C4-2B (cell line): ENCODE measurements around the gene TRMT10B.

Experiments used
- ZFX ChIP-seq: fragments of 450-650 bp; IDR thresholded peaks from 2 replicates; pipeline ENCODE4 v1.6.1; 2017
- TF ChIP-seq, protein P1 (sequence below): fragments of 450-650 bp; conservative IDR thresholded peaks from 2 replicates; pipeline ENCODE4 v1.5.1; 2017; ENCODE audit warnings: mild to moderate bottlenecking

- TF ChIP-seq, protein P1, sequence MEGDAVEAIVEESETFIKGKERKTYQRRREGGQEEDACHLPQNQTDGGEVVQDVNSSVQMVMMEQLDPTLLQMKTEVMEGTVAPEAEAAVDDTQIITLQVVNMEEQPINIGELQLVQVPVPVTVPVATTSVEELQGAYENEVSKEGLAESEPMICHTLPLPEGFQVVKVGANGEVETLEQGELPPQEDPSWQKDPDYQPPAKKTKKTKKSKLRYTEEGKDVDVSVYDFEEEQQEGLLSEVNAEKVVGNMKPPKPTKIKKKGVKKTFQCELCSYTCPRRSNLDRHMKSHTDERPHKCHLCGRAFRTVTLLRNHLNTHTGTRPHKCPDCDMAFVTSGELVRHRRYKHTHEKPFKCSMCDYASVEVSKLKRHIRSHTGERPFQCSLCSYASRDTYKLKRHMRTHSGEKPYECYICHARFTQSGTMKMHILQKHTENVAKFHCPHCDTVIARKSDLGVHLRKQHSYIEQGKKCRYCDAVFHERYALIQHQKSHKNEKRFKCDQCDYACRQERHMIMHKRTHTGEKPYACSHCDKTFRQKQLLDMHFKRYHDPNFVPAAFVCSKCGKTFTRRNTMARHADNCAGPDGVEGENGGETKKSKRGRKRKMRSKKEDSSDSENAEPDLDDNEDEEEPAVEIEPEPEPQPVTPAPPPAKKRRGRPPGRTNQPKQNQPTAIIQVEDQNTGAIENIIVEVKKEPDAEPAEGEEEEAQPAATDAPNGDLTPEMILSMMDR = no peak
- TF ChIP-seq ZFX = no peak
Observed at GRCh38 chr9:37790096-37790495, 36.5 kb downstream of the TRMT10B start.
